SK-N-SH (cell line): ENCODE results near the gene DYRK3. TPM values are rescaled to one million over a fixed set of nuclear protein-coding genes. Genes with fewer than 3 reads are reported as not detected.

ENCODE experiments used
- CTCF ChIA-PET: fragments of 300-600, 350-600 bp; formaldehyde crosslinking; extraction: SDS; loops from one replicate; lab custom pipeline; 2021; lab: Yijun Ruan, JAX
- POLR2A ChIA-PET: fragments of 350-600 bp; sonication (Branson Sonifier 250); formaldehyde crosslinking; extraction: SDS; loops from one replicate; lab custom pipeline; 2020; ENCODE audit warnings: antibody characterized with exemption, inconsistent platforms; lab: Yijun Ruan, JAX
- DNase-seq: peaks from one replicate; pipeline ENCODE4 v3.0.0; 2012
- H2AFZ ChIP-seq: fragments of 200-600 bp; sonication (generic); 2 replicates; pipeline ENCODE4 v1.8.1; 2016; ENCODE audit warnings: antibody characterized with exemption, mild to moderate bottlenecking, low read depth
- H3F3A ChIP-seq: fragments of 200-600 bp; sonication (generic); replicated peaks from 2 replicates; pipeline ENCODE3; 2016; ENCODE audit warnings: antibody characterized with exemption, mild to moderate bottlenecking; ENCODE audit not compliant: insufficient read depth
- H3K27ac ChIP-seq, 2 experiments: fragments of 200-500 bp in 1 of 2; fragments of 200-600 bp in 1 of 2; sonication (Bioruptor generic) in 1 of 2; sonication (generic), shearing (Covaris generic) in 1 of 2; 2 replicates each; pipeline versions ENCODE4 v1.5.1 to v1.6.1; 2014 to 2016; ENCODE audit warnings: low read depth in 2 of 2, inconsistent platforms in 1 of 2, low read length in 1 of 2, mild to moderate bottlenecking in 1 of 2, mixed read lengths in 1 of 2
- H3K27me3 ChIP-seq: fragments of 200-600 bp; sonication (generic), shearing (Covaris generic); 2 replicates; pipeline ENCODE4 v1.6.1; 2016; ENCODE audit warnings: mixed run types; ENCODE audit not compliant: insufficient read depth
- H3K36me3 ChIP-seq, 2 experiments: fragments of 200-500 bp in 1 of 2; fragments of 200-600 bp in 1 of 2; sonication (Bioruptor generic) in 1 of 2; sonication (generic) in 1 of 2; replicated peaks in 1 of 2; 2 replicates each; pipeline versions ENCODE3 to v1.5.1; 2014 to 2016; ENCODE audit warnings: low read length in 1 of 2, mild to moderate bottlenecking in 1 of 2; ENCODE audit not compliant: insufficient read depth in 2 of 2, control insufficient read depth in 1 of 2
- H3K4me1 ChIP-seq, 2 experiments: fragments of 200-500 bp in 1 of 2; fragments of 200-600 bp in 1 of 2; sonication (Bioruptor generic) in 1 of 2; sonication (generic), shearing (Covaris generic) in 1 of 2; 2 replicates each; pipeline versions ENCODE4 v1.5.1 to v1.6.1; 2014 to 2016; ENCODE audit warnings: low read depth in 1 of 2, low read length in 1 of 2, mixed run types in 1 of 2; ENCODE audit not compliant: insufficient read depth in 2 of 2, control insufficient read depth in 1 of 2
- H3K4me2 ChIP-seq: fragments of 200-600 bp; sonication (generic), shearing (Covaris generic); 2 replicates; pipeline ENCODE4 v1.6.1; 2017; ENCODE audit warnings: mixed run types
- H3K4me3 ChIP-seq, 2 experiments: fragments of 200-500 bp in 1 of 2; fragments of 200-600 bp in 1 of 2; sonication (Bioruptor generic) in 1 of 2; sonication (generic), shearing (Covaris generic) in 1 of 2; 2 replicates each; pipeline versions ENCODE4 v1.5.1 to v1.8.1; 2014 to 2016; ENCODE audit warnings: low read depth in 2 of 2, inconsistent platforms in 1 of 2, low read length in 1 of 2, mild to moderate bottlenecking in 1 of 2, mixed read lengths in 1 of 2, moderate library complexity in 1 of 2
- H3K79me2 ChIP-seq: fragments of 200-600 bp; sonication (generic); 2 replicates; pipeline ENCODE4 v1.8.1; 2017; ENCODE audit warnings: mild to moderate bottlenecking; ENCODE audit not compliant: insufficient read depth
- H3K9ac ChIP-seq: fragments of 200-600 bp; sonication (generic); 2 replicates; pipeline ENCODE4 v1.6.1; 2017; ENCODE audit warnings: mixed run types
- H3K9me2 ChIP-seq: fragments of 200-600 bp; sonication (generic); 2 replicates; pipeline ENCODE4 v1.6.1; 2017; ENCODE audit warnings: mixed run types
- H3K9me3 ChIP-seq: fragments of 200-600 bp; sonication (generic); 2 replicates; pipeline ENCODE4 v1.6.1; 2017; ENCODE audit warnings: mixed run types, mild to moderate bottlenecking, moderate library complexity
- H4K20me1 ChIP-seq: fragments of 200-600 bp; sonication (generic); 2 replicates; pipeline ENCODE4 v1.6.1; 2017; ENCODE audit warnings: mild to moderate bottlenecking, mixed run types; ENCODE audit not compliant: insufficient read depth
- CHD2 ChIP-seq: fragments of 150-350 bp; IDR thresholded peaks from 2 replicates; pipeline ENCODE4 v1.6.1; 2018; ENCODE audit warnings: low read length; ENCODE audit not compliant: partially characterized antibody
- MEF2A ChIP-seq: IDR thresholded peaks from 2 replicates; pipeline ENCODE4 v1.4.0; 2012; ENCODE audit warnings: low read depth, borderline replicate concordance
- MXI1 ChIP-seq: IDR thresholded peaks from 2 replicates; pipeline ENCODE4 v1.6.1; 2012; ENCODE audit warnings: mild to moderate bottlenecking, low read depth, low read length, improper control_type of control experiment
- NRF1 ChIP-seq: IDR thresholded peaks from 2 replicates; pipeline ENCODE4 v1.6.1; 2012; ENCODE audit warnings: low read depth, mild to moderate bottlenecking, low read length
- POLR2AphosphoS5 ChIP-seq: IDR thresholded peaks from 2 replicates; pipeline ENCODE4 v1.6.1; 2012; ENCODE audit warnings: low read depth, low read length
- SIN3A ChIP-seq: IDR thresholded peaks from 2 replicates; pipeline ENCODE4 v1.6.1; 2012; ENCODE audit warnings: low read depth, mild to moderate bottlenecking, low read length, moderate library complexity, borderline replicate concordance
- TAF1 ChIP-seq: IDR thresholded peaks from 2 replicates; pipeline ENCODE4 v1.6.1; 2012; ENCODE audit warnings: low read depth, mild to moderate bottlenecking, low read length, moderate library complexity, borderline replicate concordance
- TEAD4 ChIP-seq: IDR thresholded peaks from 2 replicates; pipeline ENCODE4 v1.4.0; 2012; ENCODE audit warnings: mild to moderate bottlenecking, borderline replicate concordance; ENCODE audit not compliant: insufficient read depth
- YY1 ChIP-seq: IDR thresholded peaks from 2 replicates; pipeline ENCODE4 v1.4.0; 2012; ENCODE audit warnings: low read depth, mild to moderate bottlenecking
- WGBS: methylation state at CpG from one replicate; pipeline ENCODE4 v1.1.6; 2017; ENCODE audit warnings: low lambda C conversion rate; 5-methylcytosine and 5-hydroxymethylcytosine counted together
- polyA plus RNA-seq, 3 experiments: library from polyadenylated mRNA; depleted of rRNA; stranded (reverse); fragments of >200 nt; gene quantifications; 2 replicates each; pipeline ENCODE4 v1.2.3, GENCODE V29; 2012
- TF ChIP-seq, protein P1 (sequence below): IDR thresholded peaks from 2 replicates; pipeline ENCODE4 v1.6.1; 2012; ENCODE audit warnings: mild to moderate bottlenecking, low read depth, low read length, moderate library complexity
- TF ChIP-seq, protein P2 (sequence below): fragments of 150-350 bp; IDR thresholded peaks from 2 replicates; pipeline ENCODE4 v1.6.1; 2017; ENCODE audit warnings: antibody characterized with exemption, low read length, low read depth, borderline replicate concordance
- TF ChIP-seq, protein P3 (sequence below): IDR thresholded peaks from 2 replicates; pipeline ENCODE4 v1.4.0; 2012; ENCODE audit warnings: low read depth
- TF ChIP-seq, protein P4 (sequence below): IDR thresholded peaks from 2 replicates; pipeline ENCODE4; 2012
- TF ChIP-seq, protein P5 (sequence below): fragments of 150-350 bp; IDR thresholded peaks from 2 replicates; pipeline ENCODE4 v1.6.1; 2016; ENCODE audit warnings: mild to moderate bottlenecking, low read depth, low read length
- TF ChIP-seq, protein P6 (sequence below): IDR thresholded peaks from 2 replicates; pipeline ENCODE4 v1.4.0; 2012; ENCODE audit warnings: low read depth, borderline replicate concordance

Gene DYRK3
- 3.6 and 5.8 TPM in 2 replicates for polyA plus RNA-seq (2012; rRNA removed)
- polyA plus RNA-seq (2012; cell fraction: cytosol; rRNA removed), result 5.1 and 5.5 TPM in 2 replicates
- 3.8 and 6.9 TPM in 2 replicates for polyA plus RNA-seq (2012; cell fraction: nucleus; rRNA removed)

DNA sequence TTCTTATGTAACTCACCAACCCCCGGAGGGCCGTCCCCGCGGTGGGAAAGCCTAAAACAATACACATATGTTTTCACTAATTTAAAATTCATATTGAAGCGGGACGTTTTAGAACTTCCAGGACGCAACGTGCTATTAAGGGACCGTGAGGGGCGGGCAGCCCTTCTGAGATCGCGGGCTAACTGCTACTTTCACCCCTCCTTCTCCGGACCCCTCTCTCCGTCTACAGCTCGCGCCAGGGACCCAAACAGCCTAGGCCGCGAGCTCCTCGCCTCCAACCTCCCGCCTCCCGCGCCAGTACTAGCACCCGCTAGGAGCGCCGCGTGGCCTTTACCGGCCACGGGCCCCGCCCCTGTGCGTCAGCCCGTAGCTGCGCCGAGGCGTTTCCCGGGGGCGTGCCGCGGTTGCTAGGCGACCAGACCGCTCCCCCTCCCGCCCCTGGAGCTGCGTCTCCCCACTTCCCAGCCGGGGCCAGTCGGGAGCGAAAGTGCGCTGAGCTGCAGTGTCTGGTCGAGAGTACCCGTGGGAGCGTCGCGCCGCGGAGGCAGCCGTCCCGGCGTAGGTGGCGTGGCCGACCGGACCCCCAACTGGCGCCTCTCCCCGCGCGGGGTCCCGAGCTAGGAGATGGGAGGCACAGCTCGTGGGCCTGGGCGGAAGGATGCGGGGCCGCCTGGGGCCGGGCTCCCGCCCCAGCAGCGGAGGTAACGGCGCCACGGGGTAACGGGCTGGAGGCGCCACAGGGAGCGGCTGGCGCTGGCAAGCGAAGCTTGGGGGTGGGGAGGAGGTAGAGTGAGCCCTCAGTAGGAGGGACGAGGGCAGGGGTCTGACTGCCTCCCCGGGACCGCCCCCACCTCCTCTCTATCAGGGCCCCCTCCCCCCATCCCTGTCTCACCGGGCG, at the start of gene DYRK3:
TSS of gene DYRK3 (plus strand) at position 457 of the 898 bp plus-strand sequence. CDS start at position 625, 168 bp downstream.
- H3K9me2 ChIP-seq, result no peaks in the 10 kb centered on the region
- peak within 1 kb of the TSS; percentile 87 to 92 for H3K4me3 ChIP-seq
- no peaks in the 10 kb centered on the region for H3K27me3 ChIP-seq
- H2AFZ ChIP-seq, result peak within 1 kb of the TSS; percentile 89
- peaks cover 42% of the 10 kb centered on the region for H3K79me2 ChIP-seq
- peak within 1 kb of the TSS; percentile 85 for H3K4me2 ChIP-seq
- peak within 1 kb of the TSS; percentile 79 to 83 for H3K27ac ChIP-seq
- 10% methylated on average over 28 of the region's 84 CpGs for WGBS
- CTCF ChIA-PET, result interaction anchor here (0.9 to 17.3 kb wide), 28 partner anchors 9 to 498 kb away, joined by 3 to 450 read pairs (median 6); partner anchors contain the start of genes EIF2D and MAPKAPK2
- H4K20me1 ChIP-seq, result no peaks in the 10 kb centered on the region
- peak within 1 kb of the TSS; percentile 83 for H3K9ac ChIP-seq
- H3K36me3 ChIP-seq, result peaks cover 0 to 17% of the 10 kb centered on the region in 2 experiments
- POLR2A ChIA-PET, result interaction anchor here (0.8 to 2.4 kb wide), 10 partner anchors 13 to 347 kb away, joined by 3 to 22 read pairs (median 3); partner anchors contain the start of gene EIF2D
- peak; percentile 97 for DNase-seq
- H3K9me3 ChIP-seq, result no peaks in the 10 kb centered on the region
- H3F3A ChIP-seq, result peaks cover 27% of the 10 kb centered on the region
- peaks cover 18 to 22% of the 10 kb centered on the region in 2 experiments; a peak in 3 of 4 replicates for H3K4me1 ChIP-seq
- TF ChIP-seq MEF2A, result no peak
- TF ChIP-seq NRF1, result peak; percentile 51; the same call in 1 of the 2 replicates
- TF ChIP-seq, protein P1, sequence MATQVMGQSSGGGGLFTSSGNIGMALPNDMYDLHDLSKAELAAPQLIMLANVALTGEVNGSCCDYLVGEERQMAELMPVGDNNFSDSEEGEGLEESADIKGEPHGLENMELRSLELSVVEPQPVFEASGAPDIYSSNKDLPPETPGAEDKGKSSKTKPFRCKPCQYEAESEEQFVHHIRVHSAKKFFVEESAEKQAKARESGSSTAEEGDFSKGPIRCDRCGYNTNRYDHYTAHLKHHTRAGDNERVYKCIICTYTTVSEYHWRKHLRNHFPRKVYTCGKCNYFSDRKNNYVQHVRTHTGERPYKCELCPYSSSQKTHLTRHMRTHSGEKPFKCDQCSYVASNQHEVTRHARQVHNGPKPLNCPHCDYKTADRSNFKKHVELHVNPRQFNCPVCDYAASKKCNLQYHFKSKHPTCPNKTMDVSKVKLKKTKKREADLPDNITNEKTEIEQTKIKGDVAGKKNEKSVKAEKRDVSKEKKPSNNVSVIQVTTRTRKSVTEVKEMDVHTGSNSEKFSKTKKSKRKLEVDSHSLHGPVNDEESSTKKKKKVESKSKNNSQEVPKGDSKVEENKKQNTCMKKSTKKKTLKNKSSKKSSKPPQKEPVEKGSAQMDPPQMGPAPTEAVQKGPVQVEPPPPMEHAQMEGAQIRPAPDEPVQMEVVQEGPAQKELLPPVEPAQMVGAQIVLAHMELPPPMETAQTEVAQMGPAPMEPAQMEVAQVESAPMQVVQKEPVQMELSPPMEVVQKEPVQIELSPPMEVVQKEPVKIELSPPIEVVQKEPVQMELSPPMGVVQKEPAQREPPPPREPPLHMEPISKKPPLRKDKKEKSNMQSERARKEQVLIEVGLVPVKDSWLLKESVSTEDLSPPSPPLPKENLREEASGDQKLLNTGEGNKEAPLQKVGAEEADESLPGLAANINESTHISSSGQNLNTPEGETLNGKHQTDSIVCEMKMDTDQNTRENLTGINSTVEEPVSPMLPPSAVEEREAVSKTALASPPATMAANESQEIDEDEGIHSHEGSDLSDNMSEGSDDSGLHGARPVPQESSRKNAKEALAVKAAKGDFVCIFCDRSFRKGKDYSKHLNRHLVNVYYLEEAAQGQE, result peak; percentile 51; the same call in 1 of the 2 replicates
- peak; percentile 89 for TF ChIP-seq TAF1
- TF ChIP-seq YY1, result no peak
- peak; percentile 88 for TF ChIP-seq POLR2AphosphoS5
- TF ChIP-seq, protein P2, sequence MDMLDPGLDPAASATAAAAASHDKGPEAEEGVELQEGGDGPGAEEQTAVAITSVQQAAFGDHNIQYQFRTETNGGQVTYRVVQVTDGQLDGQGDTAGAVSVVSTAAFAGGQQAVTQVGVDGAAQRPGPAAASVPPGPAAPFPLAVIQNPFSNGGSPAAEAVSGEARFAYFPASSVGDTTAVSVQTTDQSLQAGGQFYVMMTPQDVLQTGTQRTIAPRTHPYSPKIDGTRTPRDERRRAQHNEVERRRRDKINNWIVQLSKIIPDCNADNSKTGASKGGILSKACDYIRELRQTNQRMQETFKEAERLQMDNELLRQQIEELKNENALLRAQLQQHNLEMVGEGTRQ, result no peak
- TF ChIP-seq, protein P3, sequence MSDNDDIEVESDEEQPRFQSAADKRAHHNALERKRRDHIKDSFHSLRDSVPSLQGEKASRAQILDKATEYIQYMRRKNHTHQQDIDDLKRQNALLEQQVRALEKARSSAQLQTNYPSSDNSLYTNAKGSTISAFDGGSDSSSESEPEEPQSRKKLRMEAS, result peak; percentile 96
- TF ChIP-seq, protein P4, sequence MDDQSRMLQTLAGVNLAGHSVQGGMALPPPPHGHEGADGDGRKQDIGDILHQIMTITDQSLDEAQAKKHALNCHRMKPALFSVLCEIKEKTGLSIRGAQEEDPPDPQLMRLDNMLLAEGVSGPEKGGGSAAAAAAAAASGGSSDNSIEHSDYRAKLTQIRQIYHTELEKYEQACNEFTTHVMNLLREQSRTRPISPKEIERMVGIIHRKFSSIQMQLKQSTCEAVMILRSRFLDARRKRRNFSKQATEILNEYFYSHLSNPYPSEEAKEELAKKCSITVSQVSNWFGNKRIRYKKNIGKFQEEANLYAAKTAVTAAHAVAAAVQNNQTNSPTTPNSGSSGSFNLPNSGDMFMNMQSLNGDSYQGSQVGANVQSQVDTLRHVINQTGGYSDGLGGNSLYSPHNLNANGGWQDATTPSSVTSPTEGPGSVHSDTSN, result 0 out of 2 replicates have a peak, but pooled peaks have one; percentile 9
- TF ChIP-seq CHD2, result no peak
- TF ChIP-seq, protein P5, sequence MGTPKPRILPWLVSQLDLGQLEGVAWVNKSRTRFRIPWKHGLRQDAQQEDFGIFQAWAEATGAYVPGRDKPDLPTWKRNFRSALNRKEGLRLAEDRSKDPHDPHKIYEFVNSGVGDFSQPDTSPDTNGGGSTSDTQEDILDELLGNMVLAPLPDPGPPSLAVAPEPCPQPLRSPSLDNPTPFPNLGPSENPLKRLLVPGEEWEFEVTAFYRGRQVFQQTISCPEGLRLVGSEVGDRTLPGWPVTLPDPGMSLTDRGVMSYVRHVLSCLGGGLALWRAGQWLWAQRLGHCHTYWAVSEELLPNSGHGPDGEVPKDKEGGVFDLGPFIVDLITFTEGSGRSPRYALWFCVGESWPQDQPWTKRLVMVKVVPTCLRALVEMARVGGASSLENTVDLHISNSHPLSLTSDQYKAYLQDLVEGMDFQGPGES, result no peak
- TF ChIP-seq SIN3A, result peak; percentile 73; the same call in 1 of the 2 replicates
- 0 out of 2 replicates have a peak, but pooled peaks have one; percentile 40 for TF ChIP-seq TEAD4
- TF ChIP-seq MXI1, result peak; percentile 88
- TF ChIP-seq, protein P6, sequence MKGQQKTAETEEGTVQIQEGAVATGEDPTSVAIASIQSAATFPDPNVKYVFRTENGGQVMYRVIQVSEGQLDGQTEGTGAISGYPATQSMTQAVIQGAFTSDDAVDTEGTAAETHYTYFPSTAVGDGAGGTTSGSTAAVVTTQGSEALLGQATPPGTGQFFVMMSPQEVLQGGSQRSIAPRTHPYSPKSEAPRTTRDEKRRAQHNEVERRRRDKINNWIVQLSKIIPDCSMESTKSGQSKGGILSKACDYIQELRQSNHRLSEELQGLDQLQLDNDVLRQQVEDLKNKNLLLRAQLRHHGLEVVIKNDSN, result no peak
- TF ChIP-seq, all 33 proteins: peak for 9
